Measurements from ENCODE around the gene PLEKHA7.

The PLEKHA7 gene

GRCh38 chr11:16749092-16749491, 265.1 kb downstream of the PLEKHA7 start:
- no peak for DNase-seq (ENCODE audit: low read depth in 1 of 2, low spot score in 1 of 2)
- H3K4me3 ChIP-seq (replicated peaks; ENCODE audit: insufficient read depth, low read length), result no peak overlapping the region
- H3K27me3 ChIP-seq (ENCODE audit: insufficient read depth, poor library complexity, severe bottlenecking), result no peaks in the 10 kb centered on the region
- H3K27ac ChIP-seq (replicated peaks), result no peak overlapping the region
- TF ChIP-seq, protein P1, sequence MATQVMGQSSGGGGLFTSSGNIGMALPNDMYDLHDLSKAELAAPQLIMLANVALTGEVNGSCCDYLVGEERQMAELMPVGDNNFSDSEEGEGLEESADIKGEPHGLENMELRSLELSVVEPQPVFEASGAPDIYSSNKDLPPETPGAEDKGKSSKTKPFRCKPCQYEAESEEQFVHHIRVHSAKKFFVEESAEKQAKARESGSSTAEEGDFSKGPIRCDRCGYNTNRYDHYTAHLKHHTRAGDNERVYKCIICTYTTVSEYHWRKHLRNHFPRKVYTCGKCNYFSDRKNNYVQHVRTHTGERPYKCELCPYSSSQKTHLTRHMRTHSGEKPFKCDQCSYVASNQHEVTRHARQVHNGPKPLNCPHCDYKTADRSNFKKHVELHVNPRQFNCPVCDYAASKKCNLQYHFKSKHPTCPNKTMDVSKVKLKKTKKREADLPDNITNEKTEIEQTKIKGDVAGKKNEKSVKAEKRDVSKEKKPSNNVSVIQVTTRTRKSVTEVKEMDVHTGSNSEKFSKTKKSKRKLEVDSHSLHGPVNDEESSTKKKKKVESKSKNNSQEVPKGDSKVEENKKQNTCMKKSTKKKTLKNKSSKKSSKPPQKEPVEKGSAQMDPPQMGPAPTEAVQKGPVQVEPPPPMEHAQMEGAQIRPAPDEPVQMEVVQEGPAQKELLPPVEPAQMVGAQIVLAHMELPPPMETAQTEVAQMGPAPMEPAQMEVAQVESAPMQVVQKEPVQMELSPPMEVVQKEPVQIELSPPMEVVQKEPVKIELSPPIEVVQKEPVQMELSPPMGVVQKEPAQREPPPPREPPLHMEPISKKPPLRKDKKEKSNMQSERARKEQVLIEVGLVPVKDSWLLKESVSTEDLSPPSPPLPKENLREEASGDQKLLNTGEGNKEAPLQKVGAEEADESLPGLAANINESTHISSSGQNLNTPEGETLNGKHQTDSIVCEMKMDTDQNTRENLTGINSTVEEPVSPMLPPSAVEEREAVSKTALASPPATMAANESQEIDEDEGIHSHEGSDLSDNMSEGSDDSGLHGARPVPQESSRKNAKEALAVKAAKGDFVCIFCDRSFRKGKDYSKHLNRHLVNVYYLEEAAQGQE (IDR thresholded peaks at IDR 0.05; ENCODE audit: insufficient replicate concordance, low read depth), result no peak
- no peak for TF ChIP-seq CTCF (IDR thresholded peaks at IDR 0.05; ENCODE audit: insufficient read depth, low read length)
- no peak for TF ChIP-seq POLR2AphosphoS5 (IDR thresholded peaks at IDR 0.05; ENCODE audit: low read depth)
- TF ChIP-seq SPI1 (IDR thresholded peaks at IDR 0.05; ENCODE audit: borderline replicate concordance, low read depth), result no peak
- TF ChIP-seq GABPA (IDR thresholded peaks at IDR 0.05; ENCODE audit: low read depth), result no peak

DNA sequence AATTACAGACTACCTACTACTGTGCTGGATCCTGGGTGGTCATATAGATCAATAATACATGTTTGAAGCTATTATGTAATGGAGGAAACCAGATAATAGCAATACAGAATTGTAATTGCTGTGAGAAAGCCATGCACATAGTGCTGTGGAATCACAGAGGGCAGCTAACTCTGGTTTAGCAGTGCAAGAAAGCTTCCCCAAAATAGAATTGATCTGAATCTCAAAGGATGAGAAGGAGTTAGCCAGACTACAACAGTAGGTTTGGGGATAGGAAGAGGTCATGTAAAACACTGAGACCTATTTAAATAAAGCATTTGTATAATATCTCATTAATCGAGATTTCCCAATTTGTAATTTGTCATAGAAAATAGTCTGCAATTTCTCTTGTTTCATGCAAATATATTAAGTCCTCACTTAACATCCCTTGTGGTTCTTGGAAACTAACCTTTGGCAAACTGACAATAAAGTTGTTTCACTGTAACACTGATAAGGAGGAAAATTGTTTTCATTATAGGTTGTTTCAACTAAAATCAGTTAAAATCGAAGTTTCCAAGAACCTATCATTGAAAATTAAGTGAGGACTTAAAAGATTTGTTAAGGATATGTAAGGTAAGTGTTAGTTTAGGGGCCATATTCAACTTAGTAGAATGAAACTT, 268.1 kb downstream of the PLEKHA7 start:
- no peaks in the 10 kb centered on the region for H3K27me3 ChIP-seq (ENCODE audit: insufficient read depth, poor library complexity, severe bottlenecking)
- no peak overlapping the region for H3K4me3 ChIP-seq (replicated peaks; ENCODE audit: insufficient read depth, low read length)
- DNase-seq (ENCODE audit: low read depth in 1 of 2, low spot score in 1 of 2), result no peak
- no peak overlapping the region for H3K27ac ChIP-seq (replicated peaks)
- no peak for TF ChIP-seq GABPA (IDR thresholded peaks at IDR 0.05; ENCODE audit: low read depth)
- TF ChIP-seq, protein P1 (IDR thresholded peaks at IDR 0.05; ENCODE audit: insufficient replicate concordance, low read depth), result no peak
- no peak for TF ChIP-seq CTCF (IDR thresholded peaks at IDR 0.05; ENCODE audit: insufficient read depth, low read length)
- no peak for TF ChIP-seq SPI1 (IDR thresholded peaks at IDR 0.05; ENCODE audit: borderline replicate concordance, low read depth)
- TF ChIP-seq POLR2AphosphoS5 (IDR thresholded peaks at IDR 0.05; ENCODE audit: low read depth), result no peak

GRCh38 chr11:16744128-16744725, 270.0 kb downstream of the PLEKHA7 start:
- Histone ChIP-seq H3K27me3 (ENCODE audit: insufficient read depth, poor library complexity, severe bottlenecking) (no peaks in the 10 kb centered on the region), H3K27ac (replicated peaks) (no peak overlapping the region), H3K4me3 (replicated peaks; ENCODE audit: insufficient read depth, low read length) (no peak overlapping the region)
- no peak for TF ChIP-seq CTCF (IDR thresholded peaks at IDR 0.05; ENCODE audit: insufficient read depth, low read length)
- no peak for TF ChIP-seq GABPA (IDR thresholded peaks at IDR 0.05; ENCODE audit: low read depth)
- no peak for TF ChIP-seq POLR2AphosphoS5 (IDR thresholded peaks at IDR 0.05; ENCODE audit: low read depth)
- no peak for TF ChIP-seq SPI1 (IDR thresholded peaks at IDR 0.05; ENCODE audit: borderline replicate concordance, low read depth)
- TF ChIP-seq, protein P1 (IDR thresholded peaks at IDR 0.05; ENCODE audit: insufficient replicate concordance, low read depth), result no peak
- no peak for DNase-seq (ENCODE audit: low read depth in 1 of 2, low spot score in 1 of 2)
